WTC11 (cell line): ENCODE results near the gene PRR5. TPM values are rescaled to one million over a fixed set of nuclear protein-coding genes. Genes with fewer than 3 reads are reported as not detected.
"Not testable (repeated sequence)": the region's sequence is repeated elsewhere in the genome, so short reads cannot be mapped to it uniquely, and the experiment has no call there.

ENCODE experiments used
- ATAC-seq: fragments of 200-7000 bp; cut with Tn5 transposase; 2 replicates; pipeline ENCODE4 v1.10.0; 2021; ENCODE audit warnings: mild to moderate bottlenecking, moderate library complexity
- Bru-seq: library from RNA; stranded (reverse); fragments of 400-500 nt; gene quantifications from one replicate; lab custom pipeline; 2021; lab: Mats Ljungman, UMichigan
- CTCF ChIA-PET: fragments of 300-600 bp; sonication (Branson Sonifier 250); formaldehyde crosslinking; loops from one replicate; lab custom pipeline; 2021; ENCODE audit warnings: antibody characterized with exemption; lab: Charles Lee
- POLR2A ChIA-PET: fragments of 350-600 bp; sonication (Branson Sonifier 250); formaldehyde crosslinking; loops from one replicate; lab custom pipeline; 2021; ENCODE audit warnings: antibody characterized with exemption; lab: Charles Lee
- DNase-seq: peaks from one replicate; pipeline ENCODE4 v3.0.0; 2021; ENCODE audit warnings: low spot score
- H3K27ac Mint-ChIP-seq: 2 replicates; pipeline ENCODE4 v1.8.0; 2021; ENCODE audit warnings: mixed read lengths
- H3K27me3 Mint-ChIP-seq: 2 replicates; pipeline ENCODE4 v1.8.0; 2021; ENCODE audit warnings: low read depth, mild to moderate bottlenecking, moderate library complexity, mixed read lengths
- H3K36me3 Mint-ChIP-seq: 2 replicates; pipeline ENCODE4 v1.8.0; 2021; ENCODE audit warnings: mixed read lengths
- H3K4me1 Mint-ChIP-seq: 2 replicates; pipeline ENCODE4 v1.8.0; 2022; ENCODE audit warnings: mixed read lengths
- H3K4me3 Mint-ChIP-seq: 2 replicates; pipeline ENCODE4 v1.8.0; 2021; ENCODE audit warnings: mild to moderate bottlenecking, moderate library complexity, mixed read lengths
- H3K9me3 Mint-ChIP-seq: 2 replicates; pipeline ENCODE4 v1.8.0; 2021; ENCODE audit warnings: mixed read lengths
- CBFB ChIP-seq: sonication (generic); formaldehyde crosslinking; IDR thresholded peaks from 2 replicates; pipeline ENCODE4 v1.8.1; 2022; ENCODE audit warnings: mild to moderate bottlenecking, low read depth, missing genetic modification reagents
- ETV6 ChIP-seq: sonication (generic); formaldehyde crosslinking; IDR thresholded peaks from 2 replicates; pipeline ENCODE4 v1.8.1; 2022; ENCODE audit warnings: mild to moderate bottlenecking, missing genetic modification reagents
- FOXK1 ChIP-seq: sonication (generic); formaldehyde crosslinking; IDR thresholded peaks from 2 replicates; pipeline ENCODE4 v1.8.0; 2022; ENCODE audit warnings: mild to moderate bottlenecking, moderate library complexity, missing genetic modification reagents
- JAZF1 ChIP-seq: fragments of 250-450 bp; sonication (Bioruptor Pico); IDR thresholded peaks from 2 replicates; pipeline ENCODE4 v1.9.0; 2021; ENCODE audit warnings: moderate library complexity, mild to moderate bottlenecking, inconsistent platforms
- SOX15 ChIP-seq: fragments of 250-450 bp; sonication (Bioruptor Pico); IDR thresholded peaks from 2 replicates; pipeline ENCODE4 v1.9.0; 2021; ENCODE audit warnings: mild to moderate bottlenecking
- TCF7 ChIP-seq: sonication (generic); formaldehyde crosslinking; IDR thresholded peaks from 2 replicates; pipeline ENCODE4 v1.8.0; 2022; ENCODE audit warnings: mild to moderate bottlenecking, low read depth, missing genetic modification reagents, moderate library complexity
- TEAD4 ChIP-seq: sonication (generic); formaldehyde crosslinking; IDR thresholded peaks from 2 replicates; pipeline ENCODE4 v1.8.0; 2022; ENCODE audit warnings: mild to moderate bottlenecking, missing genetic modification reagents
- ZBTB21 ChIP-seq: sonication (generic); formaldehyde crosslinking; IDR thresholded peaks from 2 replicates; pipeline ENCODE4 v1.8.1; 2023; ENCODE audit warnings: mild to moderate bottlenecking, missing genetic modification reagents, borderline replicate concordance
- ZNF396 ChIP-seq: fragments of 250-450 bp; sonication (Bioruptor Pico); IDR thresholded peaks from 2 replicates; pipeline ENCODE4 v1.8.0; 2021; ENCODE audit warnings: mild to moderate bottlenecking, moderate library complexity, borderline replicate concordance
- long read RNA-seq, 3 experiments: library from RNA in 1 of 3; library from capped mRNA in 1 of 3; library from polyadenylated mRNA in 1 of 3; unstranded in 2 of 3; stranded (forward) in 1 of 3; transcript quantifications; one replicate each; pipeline ENCODE4 v2.0.0, GENCODE V29; 2021
- total RNA-seq: library from RNA; stranded (reverse); gene quantifications from 3 replicates; pipeline ENCODE4 v1.2.3, GENCODE V29; 2021
- TF ChIP-seq, protein P1 (sequence below): sonication (generic); formaldehyde crosslinking; IDR thresholded peaks from 2 replicates; pipeline ENCODE4 v1.8.1; 2023; ENCODE audit warnings: mild to moderate bottlenecking, missing genetic modification reagents
- TF ChIP-seq, protein P2 (sequence below): sonication (generic); formaldehyde crosslinking; IDR thresholded peaks from 2 replicates; pipeline ENCODE4 v1.8.0; 2022; ENCODE audit warnings: mild to moderate bottlenecking, missing genetic modification reagents
- TF ChIP-seq, protein P3 (sequence below): sonication (generic); formaldehyde crosslinking; IDR thresholded peaks from 2 replicates; pipeline ENCODE4 v1.8.0; 2022; ENCODE audit warnings: mild to moderate bottlenecking, missing genetic modification reagents
- TF ChIP-seq, protein P4 (sequence below): sonication (generic); formaldehyde crosslinking; IDR thresholded peaks from 2 replicates; pipeline ENCODE4 v1.8.0; 2022; ENCODE audit warnings: mild to moderate bottlenecking, missing genetic modification reagents
- TF ChIP-seq, protein P5 (sequence below): sonication (generic); formaldehyde crosslinking; conservative IDR thresholded peaks from 2 replicates; pipeline ENCODE4 v1.8.1; 2023; ENCODE audit warnings: mild to moderate bottlenecking, low read depth, missing genetic modification reagents, moderate library complexity
- TF ChIP-seq, protein P6 (sequence below): fragments of 250-450 bp; sonication (Bioruptor Pico); conservative IDR thresholded peaks from 2 replicates; pipeline ENCODE4 v1.9.0; 2021; ENCODE audit warnings: mild to moderate bottlenecking

Gene PRR5, protein sequence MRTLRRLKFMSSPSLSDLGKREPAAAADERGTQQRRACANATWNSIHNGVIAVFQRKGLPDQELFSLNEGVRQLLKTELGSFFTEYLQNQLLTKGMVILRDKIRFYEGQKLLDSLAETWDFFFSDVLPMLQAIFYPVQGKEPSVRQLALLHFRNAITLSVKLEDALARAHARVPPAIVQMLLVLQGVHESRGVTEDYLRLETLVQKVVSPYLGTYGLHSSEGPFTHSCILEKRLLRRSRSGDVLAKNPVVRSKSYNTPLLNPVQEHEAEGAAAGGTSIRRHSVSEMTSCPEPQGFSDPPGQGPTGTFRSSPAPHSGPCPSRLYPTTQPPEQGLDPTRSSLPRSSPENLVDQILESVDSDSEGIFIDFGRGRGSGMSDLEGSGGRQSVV
- total RNA-seq (12.3 to 15.6 TPM (median 13.6 TPM) in 3 replicates), Bru-seq, nascent RNA (percentile 28 among the genes with signal in this experiment)
- long read RNA-seq, experiment 1, transcript PRR5-202 (8 exons, 1,878 nt), result major isoform, 20 of 54 reads
- long read RNA-seq, experiment 1, partial matches to known transcripts, result 15 of 54 reads
- long read RNA-seq, experiment 1, other reads (novel, unspliced or antisense), result 11 of 54 reads
- long read RNA-seq, experiment 2, transcript PRR5-202 (8 exons, 1,878 nt), result major isoform, 5 of 19 reads
- long read RNA-seq, experiment 2, partial matches to known transcripts, result 0 of 19 reads
- long read RNA-seq, experiment 2, other reads (novel, unspliced or antisense), result 9 of 19 reads
- long read RNA-seq, experiment 3, partial matches to known transcripts, result 0 of 1 reads
- long read RNA-seq, experiment 3, other reads (novel, unspliced or antisense), result 0 of 1 reads

DNA sequence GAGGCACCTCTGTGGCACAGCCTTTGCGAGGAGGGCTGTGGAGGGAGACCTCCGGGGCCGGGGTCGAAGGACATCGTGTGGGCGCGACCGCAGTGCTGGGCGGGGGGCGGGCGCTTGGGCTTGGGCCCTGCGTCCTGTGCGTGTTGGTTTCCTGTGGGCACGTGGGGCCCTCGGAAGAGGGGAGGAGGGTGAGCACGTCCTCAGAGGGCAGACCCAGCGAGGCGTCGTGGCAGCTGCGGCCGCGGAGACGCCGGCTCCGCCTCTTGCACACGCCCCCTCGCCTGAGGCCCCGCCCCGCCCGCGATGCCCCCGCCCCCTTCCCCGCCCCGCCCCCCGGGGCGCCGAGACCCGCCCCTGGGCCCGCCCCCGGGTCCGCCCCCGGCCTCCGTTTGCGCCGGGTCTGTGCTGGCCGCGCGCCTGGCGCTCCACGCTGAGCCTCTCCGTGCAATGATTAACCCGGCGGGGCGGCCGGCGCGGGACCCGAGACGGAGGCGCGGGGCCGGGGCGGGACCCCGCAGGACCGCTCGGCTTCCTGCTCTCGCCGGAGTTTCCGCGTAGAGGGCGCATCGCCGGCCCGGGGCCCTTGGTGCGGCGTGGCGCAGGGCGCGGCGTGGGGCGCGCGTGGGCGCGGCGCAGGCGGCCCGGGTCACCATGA is at the start of gene PRR5:
TSS of gene PRR5 (plus strand) at position 381 of the 655 bp plus-strand sequence. CDS start at position 652, 271 bp downstream.
- Mint-ChIP-seq H3K27me3 (peaks cover 35% of the 10 kb centered on the region), H3K9me3 (no peaks in the 10 kb centered on the region), H3K4me3 (peak within 1 kb of the TSS; percentile 70)
- CTCF ChIA-PET, result interaction anchor here (0.5 to 6.5 kb wide), 4 partner anchors 17 to 154 kb away, joined by 3 to 24 read pairs (median 4); no protein-coding TSS in a partner anchor
- DNase-seq, result peak; percentile 64
- TF ChIP-seq ETV6 (CRISPR knock-in tag), result 0 out of 2 replicates have a peak, but pooled peaks have one; percentile 13
- TF ChIP-seq SOX15 (CRISPR knock-in tag), result no peak
- TF ChIP-seq, protein P1, sequence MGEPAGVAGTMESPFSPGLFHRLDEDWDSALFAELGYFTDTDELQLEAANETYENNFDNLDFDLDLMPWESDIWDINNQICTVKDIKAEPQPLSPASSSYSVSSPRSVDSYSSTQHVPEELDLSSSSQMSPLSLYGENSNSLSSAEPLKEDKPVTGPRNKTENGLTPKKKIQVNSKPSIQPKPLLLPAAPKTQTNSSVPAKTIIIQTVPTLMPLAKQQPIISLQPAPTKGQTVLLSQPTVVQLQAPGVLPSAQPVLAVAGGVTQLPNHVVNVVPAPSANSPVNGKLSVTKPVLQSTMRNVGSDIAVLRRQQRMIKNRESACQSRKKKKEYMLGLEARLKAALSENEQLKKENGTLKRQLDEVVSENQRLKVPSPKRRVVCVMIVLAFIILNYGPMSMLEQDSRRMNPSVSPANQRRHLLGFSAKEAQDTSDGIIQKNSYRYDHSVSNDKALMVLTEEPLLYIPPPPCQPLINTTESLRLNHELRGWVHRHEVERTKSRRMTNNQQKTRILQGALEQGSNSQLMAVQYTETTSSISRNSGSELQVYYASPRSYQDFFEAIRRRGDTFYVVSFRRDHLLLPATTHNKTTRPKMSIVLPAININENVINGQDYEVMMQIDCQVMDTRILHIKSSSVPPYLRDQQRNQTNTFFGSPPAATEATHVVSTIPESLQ (CRISPR knock-in tag), result no peak
- TF ChIP-seq, protein P2, sequence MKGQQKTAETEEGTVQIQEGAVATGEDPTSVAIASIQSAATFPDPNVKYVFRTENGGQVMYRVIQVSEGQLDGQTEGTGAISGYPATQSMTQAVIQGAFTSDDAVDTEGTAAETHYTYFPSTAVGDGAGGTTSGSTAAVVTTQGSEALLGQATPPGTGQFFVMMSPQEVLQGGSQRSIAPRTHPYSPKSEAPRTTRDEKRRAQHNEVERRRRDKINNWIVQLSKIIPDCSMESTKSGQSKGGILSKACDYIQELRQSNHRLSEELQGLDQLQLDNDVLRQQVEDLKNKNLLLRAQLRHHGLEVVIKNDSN (CRISPR knock-in tag), result peak; percentile 40; the same call in 1 of the 2 replicates
- TF ChIP-seq, protein P3, sequence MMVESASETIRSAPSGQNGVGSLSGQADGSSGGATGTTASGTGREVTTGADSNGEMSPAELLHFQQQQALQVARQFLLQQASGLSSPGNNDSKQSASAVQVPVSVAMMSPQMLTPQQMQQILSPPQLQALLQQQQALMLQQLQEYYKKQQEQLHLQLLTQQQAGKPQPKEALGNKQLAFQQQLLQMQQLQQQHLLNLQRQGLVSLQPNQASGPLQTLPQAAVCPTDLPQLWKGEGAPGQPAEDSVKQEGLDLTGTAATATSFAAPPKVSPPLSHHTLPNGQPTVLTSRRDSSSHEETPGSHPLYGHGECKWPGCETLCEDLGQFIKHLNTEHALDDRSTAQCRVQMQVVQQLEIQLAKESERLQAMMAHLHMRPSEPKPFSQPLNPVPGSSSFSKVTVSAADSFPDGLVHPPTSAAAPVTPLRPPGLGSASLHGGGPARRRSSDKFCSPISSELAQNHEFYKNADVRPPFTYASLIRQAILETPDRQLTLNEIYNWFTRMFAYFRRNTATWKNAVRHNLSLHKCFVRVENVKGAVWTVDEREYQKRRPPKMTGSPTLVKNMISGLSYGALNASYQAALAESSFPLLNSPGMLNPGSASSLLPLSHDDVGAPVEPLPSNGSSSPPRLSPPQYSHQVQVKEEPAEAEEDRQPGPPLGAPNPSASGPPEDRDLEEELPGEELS, result peak; percentile 13; the same call in 1 of the 2 replicates
- TF ChIP-seq, protein P4, sequence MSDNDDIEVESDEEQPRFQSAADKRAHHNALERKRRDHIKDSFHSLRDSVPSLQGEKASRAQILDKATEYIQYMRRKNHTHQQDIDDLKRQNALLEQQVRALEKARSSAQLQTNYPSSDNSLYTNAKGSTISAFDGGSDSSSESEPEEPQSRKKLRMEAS (CRISPR knock-in tag), result 0 out of 2 replicates have a peak, but pooled peaks have one; percentile 48
- no peak for TF ChIP-seq TEAD4 (CRISPR knock-in tag)
- TF ChIP-seq, all 79 proteins: peak for 4
- Mint-ChIP-seq H3K4me1 (peaks cover 20% of the 10 kb centered on the region), H3K27ac (no peak within 1 kb of the TSS), H3K36me3 (no peaks in the 10 kb centered on the region)
- peak; percentile 64 for ATAC-seq
- POLR2A ChIA-PET, result no interaction called here

DNA sequence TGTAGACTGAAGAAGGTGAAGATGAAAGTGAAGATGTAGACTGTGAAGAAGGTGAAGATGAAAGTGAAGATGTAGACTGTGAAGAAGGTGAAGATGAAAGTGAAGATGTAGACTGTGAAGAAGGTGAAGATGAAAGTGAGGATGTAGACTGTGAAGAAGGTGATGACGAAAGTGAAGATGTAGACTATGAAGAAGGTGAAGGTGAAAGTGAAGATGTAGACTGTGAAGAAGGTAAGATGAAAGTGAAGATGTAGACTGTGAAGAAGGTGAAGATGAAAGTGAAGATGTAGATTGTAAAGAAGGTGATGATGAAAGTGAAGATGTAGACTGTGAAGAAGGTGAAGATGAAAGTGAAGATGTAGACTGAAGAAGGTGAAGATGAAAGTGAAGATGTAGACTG is 49.1 kb upstream of the PRR5 start:
- CTCF ChIA-PET, result not testable (repeated sequence)

DNA sequence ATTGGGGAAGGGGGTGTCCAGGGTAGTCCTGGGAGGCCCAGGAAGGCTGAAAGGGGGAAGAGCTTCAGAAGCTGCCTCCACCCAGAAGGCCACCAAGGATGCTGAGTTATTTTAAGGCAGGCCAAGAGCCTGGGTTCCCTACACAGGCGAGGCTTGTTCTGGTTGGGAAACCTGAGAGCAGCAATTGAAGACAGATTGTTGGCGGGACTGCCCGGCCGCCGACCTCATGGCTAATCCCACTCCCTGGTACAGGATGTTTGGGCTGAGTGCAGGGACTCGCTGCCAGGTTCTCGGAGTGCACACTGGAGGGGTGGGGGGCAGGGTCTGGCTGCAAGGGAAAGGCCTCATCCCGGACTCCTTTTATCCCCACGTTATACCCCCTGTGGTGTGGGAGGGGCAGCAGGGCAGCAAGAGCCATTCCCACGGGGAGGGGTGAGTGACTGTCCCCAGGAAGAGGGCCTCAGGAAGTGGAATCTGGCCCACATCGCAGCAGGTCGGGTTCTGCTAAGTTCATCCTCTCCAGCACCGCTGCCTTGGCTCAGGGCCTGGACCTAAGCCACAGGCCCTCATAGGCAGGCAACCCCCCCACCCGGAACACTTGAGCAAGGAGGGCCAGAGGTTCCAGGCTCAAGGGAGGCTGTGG is 43.6 kb upstream of the PRR5 start:
- no peak overlapping the region for H3K27ac Mint-ChIP-seq
- ATAC-seq, result no peak
- peaks cover 14% of the 10 kb centered on the region for H3K4me1 Mint-ChIP-seq
- ChIA-PET CTCF (interaction anchor here (1.0 to 2.7 kb wide), 2 partner anchors 11 to 702 kb away, joined by 3 to 9 read pairs; no protein-coding TSS in a partner anchor), POLR2A (no interaction called here)
- no peak overlapping the region for H3K4me3 Mint-ChIP-seq
- DNase-seq, result no peak
- no peaks in the 10 kb centered on the region for H3K36me3 Mint-ChIP-seq
- H3K9me3 Mint-ChIP-seq, result no peaks in the 10 kb centered on the region
- H3K27me3 Mint-ChIP-seq, result peaks cover 6% of the 10 kb centered on the region; the same call in 1 of the 2 replicates
- TF ChIP-seq TCF7, result no peak
- TF ChIP-seq FOXK1, result no peak
- no peak for TF ChIP-seq CBFB
- TF ChIP-seq, protein P5, sequence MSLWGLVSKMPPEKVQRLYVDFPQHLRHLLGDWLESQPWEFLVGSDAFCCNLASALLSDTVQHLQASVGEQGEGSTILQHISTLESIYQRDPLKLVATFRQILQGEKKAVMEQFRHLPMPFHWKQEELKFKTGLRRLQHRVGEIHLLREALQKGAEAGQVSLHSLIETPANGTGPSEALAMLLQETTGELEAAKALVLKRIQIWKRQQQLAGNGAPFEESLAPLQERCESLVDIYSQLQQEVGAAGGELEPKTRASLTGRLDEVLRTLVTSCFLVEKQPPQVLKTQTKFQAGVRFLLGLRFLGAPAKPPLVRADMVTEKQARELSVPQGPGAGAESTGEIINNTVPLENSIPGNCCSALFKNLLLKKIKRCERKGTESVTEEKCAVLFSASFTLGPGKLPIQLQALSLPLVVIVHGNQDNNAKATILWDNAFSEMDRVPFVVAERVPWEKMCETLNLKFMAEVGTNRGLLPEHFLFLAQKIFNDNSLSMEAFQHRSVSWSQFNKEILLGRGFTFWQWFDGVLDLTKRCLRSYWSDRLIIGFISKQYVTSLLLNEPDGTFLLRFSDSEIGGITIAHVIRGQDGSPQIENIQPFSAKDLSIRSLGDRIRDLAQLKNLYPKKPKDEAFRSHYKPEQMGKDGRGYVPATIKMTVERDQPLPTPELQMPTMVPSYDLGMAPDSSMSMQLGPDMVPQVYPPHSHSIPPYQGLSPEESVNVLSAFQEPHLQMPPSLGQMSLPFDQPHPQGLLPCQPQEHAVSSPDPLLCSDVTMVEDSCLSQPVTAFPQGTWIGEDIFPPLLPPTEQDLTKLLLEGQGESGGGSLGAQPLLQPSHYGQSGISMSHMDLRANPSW (CRISPR knock-in tag), result no peak
- TF ChIP-seq JAZF1 (CRISPR knock-in tag), result no peak
- TF ChIP-seq ZBTB21, result no peak
- TF ChIP-seq, protein P6, sequence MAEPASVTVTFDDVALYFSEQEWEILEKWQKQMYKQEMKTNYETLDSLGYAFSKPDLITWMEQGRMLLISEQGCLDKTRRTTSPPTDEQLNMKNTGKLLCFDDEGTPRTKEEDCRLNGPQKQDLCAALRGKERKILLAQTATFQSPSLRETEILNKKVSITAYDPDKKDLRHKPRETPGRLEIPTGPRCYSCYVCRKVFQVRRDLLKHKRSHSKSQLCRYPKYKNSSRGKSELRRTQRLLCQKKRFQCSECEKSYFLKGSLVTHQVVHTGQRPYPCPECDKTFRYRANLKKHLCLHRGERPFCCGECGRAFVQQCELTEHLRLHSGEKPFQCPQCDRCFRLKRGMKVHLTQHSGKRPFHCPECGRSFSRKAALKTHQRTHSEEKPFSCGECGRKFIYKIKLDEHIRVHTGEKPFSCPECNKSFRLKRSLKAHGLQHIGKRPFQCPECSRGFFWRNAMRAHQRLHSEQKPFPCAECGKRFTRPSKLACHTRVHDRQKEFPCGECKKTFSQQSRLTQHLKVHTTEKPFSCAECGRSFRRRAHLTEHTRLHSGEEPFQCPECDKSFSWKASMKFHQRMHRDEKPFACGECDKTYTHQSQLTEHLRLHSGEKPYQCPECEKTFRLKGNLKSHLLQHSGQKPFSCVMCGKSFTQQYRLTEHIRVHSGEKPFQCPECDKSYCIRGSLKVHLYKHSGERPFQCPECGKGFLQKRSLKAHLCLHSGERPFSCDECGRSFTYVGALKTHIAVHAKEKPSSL, result no peak
- TF ChIP-seq ZNF396 (CRISPR knock-in tag), result no peak

More for the DNA sequence above, 49.1 kb upstream of the PRR5 start:
- ATAC-seq, DNase-seq, POLR2A ChIA-PET, H3K9me3 Mint-ChIP-seq, H3K4me3 Mint-ChIP-seq, H3K27ac Mint-ChIP-seq, H3K27me3 Mint-ChIP-seq, H3K36me3 Mint-ChIP-seq, H3K4me1 Mint-ChIP-seq: not testable (repeated sequence)
